Hematopoietic multipotent progenitor cell (in vitro differentiated cells): ENCODE data around the gene ALG12. TPM values are rescaled to one million over a fixed set of nuclear protein-coding genes. Genes with fewer than 3 reads are reported as not detected.

Experiments
- DNase-seq, 3 donors: peaks; one replicate each; pipeline ENCODE4 v3.0.0-alpha.2; 2011 to 2015; ENCODE audit warnings: low read depth in 2 of 3, low spot score in 2 of 3
- total RNA-seq: library from RNA; depleted of rRNA; stranded (reverse); fragments of >200 nt; gene quantifications from one replicate; pipeline ENCODE4 v1.2.3, GENCODE V29; 2012

The ALG12 gene
- total RNA-seq, 1 donor: 35.5 TPM

- DNase-seq: no peak
Observed at GRCh38 chr22:49915610-49916009, 2.6 kb downstream of the ALG12 start.

- no peak for DNase-seq
Observed at GRCh38 chr22:49914256-49914655, 4.0 kb downstream of the ALG12 start.

GRCh38 chr22:49913446-49913845 is 4.8 kb downstream of the ALG12 start:
- DNase-seq: no peak

- no peak for DNase-seq
Observed at GRCh38 chr22:49913026-49913425, 5.2 kb downstream of the ALG12 start.

- DNase-seq: no peak
Observed at GRCh38 chr22:49911881-49912625, 6.2 kb downstream of the ALG12 start.

- DNase-seq: no peak
Observed at GRCh38 chr22:49910229-49911155, 7.7 kb downstream of the ALG12 start.

- no peak for DNase-seq
Observed at GRCh38 chr22:49909476-49910205, 8.6 kb downstream of the ALG12 start.

GRCh38 chr22:49907807-49908206 is 10.4 kb downstream of the ALG12 start:
- no peak for DNase-seq

- no peak for DNase-seq
Observed at GRCh38 chr22:49906799-49907290, 11.4 kb downstream of the ALG12 start.

GRCh38 chr22:49906071-49906798 is 12.0 kb downstream of the ALG12 start:
- no peak for DNase-seq

- DNase-seq: no peak
Observed at GRCh38 chr22:49905465-49905864, 12.8 kb downstream of the ALG12 start.

GRCh38 chr22:49904040-49904369 is 14.2 kb downstream of the ALG12 start:
- DNase-seq: no peak

GRCh38 chr22:49903322-49904039 is 14.8 kb downstream of the ALG12 start:
- DNase-seq: no peak

- no peak for DNase-seq
Observed at GRCh38 chr22:49901457-49901856, 16.8 kb downstream of the ALG12 start.

- DNase-seq: no peak
Observed at GRCh38 chr22:49900441-49901230, 17.6 kb downstream of the ALG12 start.

GRCh38 chr22:49899530-49899929 is 18.7 kb downstream of the ALG12 start:
- DNase-seq: no peak

GRCh38 chr22:49897015-49897684 is 21.1 kb downstream of the ALG12 start:
- no peak for DNase-seq

GRCh38 chr22:49896201-49896600 is 22.0 kb downstream of the ALG12 start:
- DNase-seq: no peak
